Activated naive CD8-positive, alpha-beta T cell treated with anti-CD3 and anti-CD28 coated beads, Interleukin-2, amount 50 U/mL, for 24 hours (primary cell): Measurements from ENCODE around the gene RBM43.
"Not testable (repeated sequence)": the region's sequence is repeated elsewhere in the genome, so short reads cannot be mapped to it uniquely, and the experiment has no call there.

ENCODE experiments used
- ATAC-seq: fragments of 150-1000 bp; cut with Tn5 transposase; one replicate; pipeline ENCODE4 v1.10.0; 2021
- DNase-seq: peaks from one replicate; pipeline ENCODE4 v3.0.0; 2021
- H3K27ac Mint-ChIP-seq: one replicate; pipeline ENCODE4 v1.8.0; 2021; ENCODE audit warnings: mild to moderate bottlenecking, mixed read lengths
- H3K27me3 Mint-ChIP-seq: one replicate; pipeline ENCODE4 v1.8.0; 2021; ENCODE audit warnings: mixed read lengths
- H3K36me3 Mint-ChIP-seq: one replicate; pipeline ENCODE4 v1.8.0; 2021; ENCODE audit warnings: low read depth, mixed read lengths
- H3K4me1 Mint-ChIP-seq: one replicate; pipeline ENCODE4 v1.8.0; 2021; ENCODE audit warnings: mixed read lengths
- H3K4me3 Mint-ChIP-seq: one replicate; pipeline ENCODE4 v1.8.0; 2021; ENCODE audit warnings: mild to moderate bottlenecking, moderate library complexity, mixed read lengths
- H3K9me3 Mint-ChIP-seq: one replicate; pipeline ENCODE4 v1.8.0; 2021; ENCODE audit warnings: mixed read lengths

RBM43 gene

DNA sequence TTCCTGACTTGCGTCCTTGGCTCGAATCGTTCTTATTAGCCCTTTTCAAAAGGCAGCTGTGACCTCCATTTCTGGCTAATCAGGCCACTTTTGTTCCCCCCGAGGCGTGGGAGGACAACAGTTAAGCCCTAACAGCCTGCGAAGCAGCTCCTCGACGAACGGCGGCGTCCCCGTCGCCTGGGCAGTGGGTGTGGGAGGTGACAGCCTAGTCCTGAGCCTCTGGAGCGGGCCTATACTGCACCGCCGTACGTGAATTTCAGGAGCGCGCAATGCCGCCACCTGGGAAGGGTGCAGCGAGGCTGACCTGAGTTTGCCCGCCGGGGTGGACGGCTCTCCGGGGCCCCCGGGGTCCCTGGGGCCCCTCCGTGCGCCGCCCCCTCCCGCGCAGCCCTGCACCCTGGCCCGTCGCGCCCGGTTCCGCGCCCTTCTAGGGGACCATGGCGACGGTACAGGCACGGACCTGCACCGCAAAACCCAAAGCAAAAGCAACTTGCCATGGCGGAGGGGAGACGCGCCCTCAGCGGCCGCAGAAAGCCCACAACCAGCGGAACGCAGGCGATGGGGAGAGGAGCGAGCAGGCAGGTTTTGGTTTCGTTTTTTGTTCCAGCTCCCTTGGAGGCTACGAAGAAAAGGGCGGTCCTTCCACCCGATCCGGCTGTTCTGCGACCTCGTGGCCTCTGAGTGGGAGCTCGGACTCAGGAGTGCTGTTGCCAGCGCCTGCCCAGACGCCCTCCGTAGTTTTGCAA lies at the start of gene RBM43:
Gene RBM43 (minus strand): TSS at position 633 of the 746 bp plus-strand sequence. CDS start 136 bp downstream, at position 497.
- peak within 1 kb of the TSS; percentile 95 for H3K27ac Mint-ChIP-seq
- H3K4me3 Mint-ChIP-seq = peak within 1 kb of the TSS; percentile 82
- H3K9me3 Mint-ChIP-seq = no peaks in the 10 kb centered on the region
- H3K27me3 Mint-ChIP-seq = no peaks in the 10 kb centered on the region
- DNase-seq (peak; percentile 75), ATAC-seq (peak; percentile 95)
- peaks cover 19% of the 10 kb centered on the region for H3K4me1 Mint-ChIP-seq
- H3K36me3 Mint-ChIP-seq = no peaks in the 10 kb centered on the region

DNA sequence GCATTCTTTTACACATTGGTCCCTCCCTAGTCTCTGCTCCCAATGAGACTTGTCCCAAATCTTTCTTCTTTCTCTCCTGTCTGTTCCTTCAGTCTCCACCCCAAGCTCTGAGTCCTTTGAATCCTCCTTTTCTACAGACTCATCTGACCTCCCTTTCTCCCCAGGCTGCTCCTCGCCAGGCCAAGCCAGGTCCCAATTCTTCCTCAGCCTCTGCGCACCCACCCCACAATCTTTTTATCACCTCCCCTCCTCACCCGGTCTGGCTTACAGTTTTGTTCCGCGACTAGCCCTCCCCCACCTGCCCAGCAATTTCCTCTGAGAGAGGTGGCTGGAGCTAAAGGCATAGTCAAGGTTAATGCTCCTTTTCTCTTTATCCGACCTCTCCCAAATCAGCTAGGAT lies 48.6 kb upstream of the RBM43 start:
- not testable (repeated sequence) for ATAC-seq, H3K4me1 Mint-ChIP-seq, H3K4me3 Mint-ChIP-seq, H3K9me3 Mint-ChIP-seq, H3K27ac Mint-ChIP-seq, DNase-seq, H3K27me3 Mint-ChIP-seq, H3K36me3 Mint-ChIP-seq

DNA sequence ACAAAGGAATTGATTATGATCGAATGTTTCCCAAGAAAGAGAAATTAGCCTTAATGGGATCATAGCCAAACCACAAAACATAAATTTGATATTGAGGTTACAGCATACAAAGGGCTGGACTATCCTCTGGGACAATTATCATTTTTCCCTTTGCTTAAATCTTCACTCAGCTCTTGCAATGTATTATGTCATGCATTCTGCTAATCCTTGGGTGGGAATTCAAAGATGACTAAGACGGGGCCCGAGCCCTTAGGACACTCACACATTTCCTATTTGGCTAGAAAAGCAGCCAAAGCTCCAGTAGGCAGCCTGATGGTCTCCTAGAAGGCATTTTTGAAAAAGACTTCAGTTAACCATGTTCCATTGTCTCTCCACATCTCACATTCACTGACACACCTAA lies 45.0 kb upstream of the RBM43 start:
- Mint-ChIP-seq H3K27ac (no peak overlapping the region), H3K36me3 (no peaks in the 10 kb centered on the region), H3K4me1 (no peaks in the 10 kb centered on the region), H3K27me3 (no peaks in the 10 kb centered on the region), H3K4me3 (no peak overlapping the region), H3K9me3 (no peaks in the 10 kb centered on the region)
- DNase-seq (no peak), ATAC-seq (no peak)

- Mint-ChIP-seq H3K4me1 (no peaks in the 10 kb centered on the region), H3K4me3 (no peak overlapping the region), H3K27ac (no peak overlapping the region), H3K9me3 (no peaks in the 10 kb centered on the region), H3K36me3 (no peaks in the 10 kb centered on the region), H3K27me3 (no peaks in the 10 kb centered on the region)
- DNase-seq = no peak
- no peak for ATAC-seq
These were observed 43.5 kb upstream of the RBM43 start for GRCh38 chr2:151305129-151305691.

GRCh38 chr2:151302879-151303278 lies 41.2 kb upstream of the RBM43 start:
- Mint-ChIP-seq H3K27me3 (no peaks in the 10 kb centered on the region), H3K36me3 (no peaks in the 10 kb centered on the region), H3K4me1 (peaks cover 5% of the 10 kb centered on the region), H3K9me3 (no peaks in the 10 kb centered on the region), H3K27ac (no peak overlapping the region), H3K4me3 (no peak overlapping the region)
- ATAC-seq = no peak
- DNase-seq = no peak

GRCh38 chr2:151302404-151302803 lies 40.7 kb upstream of the RBM43 start:
- Mint-ChIP-seq H3K9me3 (no peaks in the 10 kb centered on the region), H3K4me3 (no peak overlapping the region), H3K36me3 (no peaks in the 10 kb centered on the region), H3K4me1 (peaks cover 8% of the 10 kb centered on the region), H3K27me3 (no peaks in the 10 kb centered on the region), H3K27ac (no peak overlapping the region)
- DNase-seq (no peak), ATAC-seq (no peak)

DNA sequence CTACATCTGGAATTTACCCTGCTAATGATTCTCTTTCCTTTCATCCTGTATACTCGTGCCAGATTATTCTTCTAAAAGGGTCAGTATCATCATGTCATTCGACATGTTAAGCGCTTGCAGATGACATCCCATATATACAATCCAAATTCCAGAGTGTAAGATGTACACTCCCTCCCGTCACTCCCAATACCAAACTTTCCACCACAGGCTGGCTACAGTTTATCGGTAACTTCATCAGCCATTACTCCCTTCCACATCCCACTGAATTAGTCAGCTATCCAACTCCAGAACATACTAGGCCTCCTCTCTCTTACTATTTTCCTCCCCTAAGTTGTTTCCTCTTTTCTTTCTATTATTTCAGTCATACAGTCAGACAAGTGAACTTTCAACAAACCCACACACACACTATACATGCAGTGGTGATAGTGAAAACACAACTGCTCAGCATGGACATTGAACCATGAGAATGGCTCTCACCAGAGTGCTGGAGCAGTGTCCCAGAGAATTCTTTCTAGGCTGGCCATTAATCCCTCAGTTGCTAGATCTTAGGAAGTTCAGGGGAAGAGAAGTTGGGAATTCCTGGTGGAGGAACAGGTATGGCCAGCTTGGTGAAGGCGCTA lies 38.4 kb upstream of the RBM43 start:
- Mint-ChIP-seq H3K9me3 (no peaks in the 10 kb centered on the region), H3K27ac (no peak overlapping the region), H3K27me3 (no peaks in the 10 kb centered on the region), H3K4me1 (peaks cover 8% of the 10 kb centered on the region), H3K36me3 (no peaks in the 10 kb centered on the region), H3K4me3 (no peak overlapping the region)
- DNase-seq = no peak
- ATAC-seq = peak; percentile 49

GRCh38 chr2:151297882-151298281 lies 36.2 kb upstream of the RBM43 start:
- peaks cover 8% of the 10 kb centered on the region for H3K4me1 Mint-ChIP-seq
- no peaks in the 10 kb centered on the region for H3K9me3 Mint-ChIP-seq
- H3K36me3 Mint-ChIP-seq = no peaks in the 10 kb centered on the region
- H3K27me3 Mint-ChIP-seq = no peaks in the 10 kb centered on the region
- H3K4me3 Mint-ChIP-seq = no peak overlapping the region
- DNase-seq (no peak), ATAC-seq (no peak)
- H3K27ac Mint-ChIP-seq = no peak overlapping the region

DNA sequence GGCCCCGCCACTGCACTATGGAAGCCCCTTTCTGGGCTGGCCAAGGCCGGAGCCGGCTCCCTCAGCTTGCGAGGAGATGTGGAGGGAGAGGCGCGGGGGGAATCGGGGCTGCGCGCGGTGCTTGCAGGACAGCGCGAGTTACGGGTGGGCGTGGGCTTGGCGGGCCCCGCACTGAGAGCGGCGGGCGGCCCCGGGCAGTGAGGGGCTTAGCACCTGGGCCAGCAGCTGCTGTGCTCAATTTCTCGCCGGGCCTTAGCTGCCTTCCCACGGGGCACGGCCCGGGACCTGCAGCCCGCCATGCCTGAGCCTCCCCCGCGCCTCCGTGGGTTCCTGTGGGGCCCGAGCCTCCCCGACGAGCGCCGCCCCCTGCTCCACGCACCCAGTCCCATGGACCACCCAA lies 34.3 kb upstream of the RBM43 start:
- not testable (repeated sequence) for ATAC-seq, H3K4me3 Mint-ChIP-seq

GRCh38 chr2:151292546-151292945 lies 30.9 kb upstream of the RBM43 start:
- ATAC-seq (no peak), DNase-seq (no peak)
- Mint-ChIP-seq H3K27me3 (no peaks in the 10 kb centered on the region), H3K36me3 (peaks cover 7% of the 10 kb centered on the region), H3K4me3 (no peak overlapping the region), H3K27ac (no peak overlapping the region), H3K9me3 (no peaks in the 10 kb centered on the region), H3K4me1 (peaks cover 24% of the 10 kb centered on the region)

More for the DNA sequence above, 34.3 kb upstream of the RBM43 start:
- not testable (repeated sequence) for DNase-seq, H3K27me3 Mint-ChIP-seq, H3K4me1 Mint-ChIP-seq, H3K27ac Mint-ChIP-seq, H3K9me3 Mint-ChIP-seq, H3K36me3 Mint-ChIP-seq

DNA sequence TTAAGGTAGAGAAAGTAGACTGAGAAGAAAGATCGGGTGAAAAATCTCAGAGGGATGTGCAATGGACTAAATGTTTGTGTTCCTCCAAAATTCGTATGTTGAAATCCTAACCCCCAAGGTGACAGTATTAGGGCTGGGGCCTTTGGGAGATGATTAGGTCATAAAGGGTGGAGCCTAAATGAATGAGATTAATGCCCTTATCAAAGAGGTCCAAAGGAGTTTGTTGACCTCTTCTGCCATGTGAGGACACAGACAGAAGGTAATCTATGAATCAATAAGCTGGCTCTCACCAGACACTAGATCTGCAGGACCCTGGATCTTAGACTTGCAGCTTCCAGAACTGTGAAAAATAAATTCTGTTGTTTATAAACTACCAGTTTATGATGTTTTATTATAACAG lies 30.5 kb upstream of the RBM43 start:
- H3K9me3 Mint-ChIP-seq = no peaks in the 10 kb centered on the region
- ATAC-seq (no peak), DNase-seq (no peak)
- H3K4me1 Mint-ChIP-seq = peaks cover 28% of the 10 kb centered on the region
- no peak overlapping the region for H3K4me3 Mint-ChIP-seq
- H3K27ac Mint-ChIP-seq = no peak overlapping the region
- no peaks in the 10 kb centered on the region for H3K27me3 Mint-ChIP-seq
- H3K36me3 Mint-ChIP-seq = peaks cover 10% of the 10 kb centered on the region

- H3K27me3 Mint-ChIP-seq = no peaks in the 10 kb centered on the region
- H3K4me1 Mint-ChIP-seq = peaks cover 36% of the 10 kb centered on the region
- ATAC-seq (no peak), DNase-seq (no peak)
- peak overlapping the region; percentile 88 for H3K27ac Mint-ChIP-seq
- H3K4me3 Mint-ChIP-seq = no peak overlapping the region
- H3K9me3 Mint-ChIP-seq = no peaks in the 10 kb centered on the region
- peaks cover 11% of the 10 kb centered on the region for H3K36me3 Mint-ChIP-seq
These were observed 29.6 kb upstream of the RBM43 start for GRCh38 chr2:151291224-151291623.

GRCh38 chr2:151289972-151290866 lies 28.6 kb upstream of the RBM43 start:
- peak overlapping the region; percentile 88 for H3K27ac Mint-ChIP-seq
- H3K4me1 Mint-ChIP-seq = peaks cover 43% of the 10 kb centered on the region
- H3K9me3 Mint-ChIP-seq = no peaks in the 10 kb centered on the region
- no peaks in the 10 kb centered on the region for H3K27me3 Mint-ChIP-seq
- peak; percentile 4 for ATAC-seq
- peak; percentile 13 for DNase-seq
- H3K36me3 Mint-ChIP-seq = peaks cover 15% of the 10 kb centered on the region
- H3K4me3 Mint-ChIP-seq = peak overlapping the region; percentile 85

- peak overlapping the region; percentile 85 for H3K4me3 Mint-ChIP-seq
- H3K27me3 Mint-ChIP-seq = no peaks in the 10 kb centered on the region
- H3K9me3 Mint-ChIP-seq = no peaks in the 10 kb centered on the region
- peak overlapping the region; percentile 88 for H3K27ac Mint-ChIP-seq
- DNase-seq (no peak), ATAC-seq (no peak)
- H3K36me3 Mint-ChIP-seq = peaks cover 15% of the 10 kb centered on the region
- H3K4me1 Mint-ChIP-seq = peaks cover 52% of the 10 kb centered on the region
These were observed 26.0 kb upstream of the RBM43 start for GRCh38 chr2:151287513-151288250.
